Fibroblast of lung (primary cell): Measurements from ENCODE around the gene CUL2. TPM values are rescaled to one million over a fixed set of nuclear protein-coding genes. Genes with fewer than 3 reads are reported as not detected.
A peak's percentile ranks its signal among the peaks of the same experiment; 100 is the strongest.

Source experiments
- DNase-seq, 2 donors: peaks; one replicate each; pipeline versions ENCODE4 v3.0.0 to v3.0.0-alpha.2; 2010; ENCODE audit warnings: low read depth in 2 of 2
- H2AFZ ChIP-seq: 2 replicates; pipeline ENCODE4 v1.5.1; 2012; ENCODE audit warnings: low read length, control low read depth, inconsistent platforms
- H3K27ac ChIP-seq: 2 replicates; pipeline ENCODE4 v1.5.1; 2011; ENCODE audit warnings: low read length, control low read depth; ENCODE audit not compliant: insufficient read depth
- H3K27me3 ChIP-seq: 2 replicates; pipeline ENCODE4 v1.5.1; 2011; ENCODE audit warnings: mild to moderate bottlenecking, low read length; ENCODE audit not compliant: control insufficient read depth, insufficient read depth
- H3K36me3 ChIP-seq: 2 replicates; pipeline ENCODE4 v1.5.1; 2011; ENCODE audit warnings: low read length; ENCODE audit not compliant: control insufficient read depth, insufficient read depth
- H3K4me1 ChIP-seq: 2 replicates; pipeline ENCODE4 v1.5.1; 2011; ENCODE audit warnings: low read length; ENCODE audit not compliant: control insufficient read depth, insufficient read depth; ENCODE audit errors: extremely low read depth
- H3K4me2 ChIP-seq: 2 replicates; pipeline ENCODE4 v1.5.1; 2011; ENCODE audit warnings: low read length, control low read depth; ENCODE audit not compliant: insufficient read depth; ENCODE audit errors: extremely low read depth
- H3K4me3 ChIP-seq, 4 experiments: fragments of 200-600 bp in 1 of 4; sonication (generic) in 1 of 4; replicated peaks in 1 of 4; 2 replicates each; pipeline ENCODE4 v1.5.1; 2011 to 2016; ENCODE audit warnings: low read length in 4 of 4, low read depth in 3 of 4, mild to moderate bottlenecking in 3 of 4, control low read depth in 2 of 4, inconsistent platforms in 1 of 4, mixed read lengths in 1 of 4; ENCODE audit not compliant: insufficient read depth in 1 of 4; ENCODE audit errors: control extremely low read depth in 1 of 4
- H3K79me2 ChIP-seq: 2 replicates; pipeline ENCODE4 v1.5.1; 2012; ENCODE audit warnings: mild to moderate bottlenecking, low read length, inconsistent platforms; ENCODE audit not compliant: control insufficient read depth, insufficient read depth
- H3K9ac ChIP-seq: 2 replicates; pipeline ENCODE4 v1.5.1; 2011; ENCODE audit warnings: mild to moderate bottlenecking, low read length, control low read depth; ENCODE audit not compliant: insufficient read depth
- H3K9me3 ChIP-seq: 2 replicates; pipeline ENCODE4 v1.5.1; 2012; ENCODE audit warnings: low read depth, low read length; ENCODE audit not compliant: control insufficient read depth, insufficient read depth
- H4K20me1 ChIP-seq: 2 replicates; pipeline ENCODE4 v1.5.1; 2011; ENCODE audit warnings: low read length; ENCODE audit not compliant: control insufficient read depth, insufficient read depth; ENCODE audit errors: extremely low read depth
- CTCF ChIP-seq, 2 donors: IDR thresholded peaks in 1 of 2; conservative IDR thresholded peaks in 1 of 2; 1 replicate in 1 of 2; 2 replicates in 1 of 2; pipeline ENCODE4 v1.5.1; 2011 to 2012; ENCODE audit warnings: low read length in 2 of 2, control low read depth in 1 of 2, inconsistent platforms in 1 of 2, low read depth in 1 of 2, mild to moderate bottlenecking in 1 of 2
- EZH2 ChIP-seq: IDR thresholded peaks from 2 replicates; pipeline ENCODE4 v1.5.1; 2012; ENCODE audit warnings: low read length, control low read depth, mild to moderate bottlenecking; ENCODE audit errors: missing control alignments
- polyA plus RNA-seq, 2 donors: library from polyadenylated mRNA; depleted of rRNA in 1 of 2; stranded (reverse) in 1 of 2; unstranded in 1 of 2; fragments of >200 nt; gene quantifications; 2 replicates each; pipeline ENCODE4 v1.2.1, GENCODE V29; 2011 to 2012; ENCODE audit warnings: missing spikeins in 1 of 2
- total RNA-seq: library from RNA; depleted of rRNA; stranded (reverse); fragments of >200 nt; gene quantifications from 2 replicates; pipeline ENCODE4 v1.2.1, GENCODE V29; 2014

Gene CUL2
- total and polyA plus RNA-seq, 2 donors (not counting 1 experiment from before 2014, with no cell fraction given): 22.8 to 36.0 TPM

GRCh38 chr10:35005868-35006267, 84.3 kb downstream of the CUL2 start:
- peak; percentile 91 to 99 for DNase-seq
- no peaks in the 10 kb centered on the region for H3K27me3 ChIP-seq
- H3K36me3 ChIP-seq: peaks cover 2% of the 10 kb centered on the region
- H3K27ac ChIP-seq: peak overlapping the region; percentile 64
- H2AFZ ChIP-seq: no peak overlapping the region
- H3K9ac ChIP-seq: no peak overlapping the region
- no peaks in the 10 kb centered on the region for H3K79me2 ChIP-seq
- H3K4me2 ChIP-seq: no peak overlapping the region
- H3K4me1 ChIP-seq: peaks cover 2% of the 10 kb centered on the region
- H3K4me3 ChIP-seq: no peak overlapping the region
- TF ChIP-seq EZH2 (no peak), CTCF (conservative IDR thresholded peaks at IDR 0.05 in 1 of 2, IDR thresholded peaks at IDR 0.05 in 1 of 2; ENCODE audit: low read depth in 1 of 2, low read length in 2 of 2) (no peak)
- no peaks in the 10 kb centered on the region for H3K9me3 ChIP-seq
- no peaks in the 10 kb centered on the region for H4K20me1 ChIP-seq

- no peaks in the 10 kb centered on the region for H4K20me1 ChIP-seq
- H3K9ac ChIP-seq: no peak overlapping the region
- no peak overlapping the region for H3K4me2 ChIP-seq
- no peak overlapping the region for H3K27ac ChIP-seq
- H3K36me3 ChIP-seq: no peaks in the 10 kb centered on the region
- no peak overlapping the region for H3K4me3 ChIP-seq
- H3K4me1 ChIP-seq: peaks cover 2% of the 10 kb centered on the region
- no peaks in the 10 kb centered on the region for H3K27me3 ChIP-seq
- no peaks in the 10 kb centered on the region for H3K9me3 ChIP-seq
- no peak overlapping the region for H2AFZ ChIP-seq
- TF ChIP-seq CTCF (conservative IDR thresholded peaks at IDR 0.05 in 1 of 2, IDR thresholded peaks at IDR 0.05 in 1 of 2; ENCODE audit: low read depth in 1 of 2, low read length in 2 of 2): no peak
- TF ChIP-seq EZH2: no peak
- H3K79me2 ChIP-seq: no peaks in the 10 kb centered on the region
- DNase-seq: no peak
These were observed 85.5 kb downstream of the CUL2 start for GRCh38 chr10:35004651-35005050.

- Histone ChIP-seq H3K9me3 (no peaks in the 10 kb centered on the region), H3K79me2 (no peaks in the 10 kb centered on the region), H2AFZ (no peak overlapping the region), H3K36me3 (no peaks in the 10 kb centered on the region), H3K27me3 (no peaks in the 10 kb centered on the region), H3K4me2 (no peak overlapping the region), H3K27ac (no peak overlapping the region), H3K9ac (no peak overlapping the region), H3K4me3 (no peak overlapping the region), H4K20me1 (no peaks in the 10 kb centered on the region), H3K4me1 (peaks cover 2% of the 10 kb centered on the region)
- DNase-seq: no peak
- TF ChIP-seq CTCF (conservative IDR thresholded peaks at IDR 0.05 in 1 of 2, IDR thresholded peaks at IDR 0.05 in 1 of 2; ENCODE audit: low read depth in 1 of 2, low read length in 2 of 2) (no peak), EZH2 (no peak)
These were observed 86.2 kb downstream of the CUL2 start for GRCh38 chr10:35003906-35004305.
